Activated T-helper 2 cell treated with anti-CD3 and anti-CD28 coated beads, Interferon-gamma antibody, Interleukin-2, Interleukin-4, amounts not matched to agents 10 μg/mL and 5 μg/mL and 100 μg/mL, durations not matched to agents 14 hours and 24 hours and 36 hours (primary cell): Measurements from ENCODE around the gene RPS6KC1. TPM values are rescaled to one million over a fixed set of nuclear protein-coding genes. Genes with fewer than 3 reads are reported as not detected.
"Not testable (repeated sequence)": the region's sequence is repeated elsewhere in the genome, so short reads cannot be mapped to it uniquely, and the experiment has no call there.

Experiments
- DNase-seq: peaks from one replicate; pipeline ENCODE4 v3.0.0; 2021; ENCODE audit warnings: low spot score
- H3K27ac Mint-ChIP-seq: one replicate; pipeline ENCODE4 v1.8.0; 2021; ENCODE audit warnings: mixed read lengths
- H3K27me3 Mint-ChIP-seq: one replicate; pipeline ENCODE4 v1.8.0; 2021; ENCODE audit warnings: low read depth, mixed read lengths
- H3K36me3 Mint-ChIP-seq: one replicate; pipeline ENCODE4 v1.8.0; 2021; ENCODE audit warnings: low read depth, mixed read lengths
- H3K4me1 Mint-ChIP-seq: one replicate; pipeline ENCODE4 v1.8.0; 2021; ENCODE audit warnings: low read depth, mixed read lengths
- H3K4me3 Mint-ChIP-seq: one replicate; pipeline ENCODE4 v1.8.0; 2021; ENCODE audit warnings: low read depth, mild to moderate bottlenecking, moderate library complexity, mixed read lengths
- H3K9me3 Mint-ChIP-seq: one replicate; pipeline ENCODE4 v1.8.0; 2021; ENCODE audit warnings: mixed read lengths
- intact Hi-C: fragments of 100-400 bp; cut with micrococcal nuclease; formaldehyde crosslinking; loops from one replicate; pipeline ENCODE4 v1.15.1; 2023
- total RNA-seq: library from RNA; stranded (reverse); gene quantifications from 2 replicates; pipeline ENCODE4 v1.2.3, GENCODE V29; 2022

The RPS6KC1 gene
- total RNA-seq, 1 donor from 2014 or later: 7.2 TPM

DNA sequence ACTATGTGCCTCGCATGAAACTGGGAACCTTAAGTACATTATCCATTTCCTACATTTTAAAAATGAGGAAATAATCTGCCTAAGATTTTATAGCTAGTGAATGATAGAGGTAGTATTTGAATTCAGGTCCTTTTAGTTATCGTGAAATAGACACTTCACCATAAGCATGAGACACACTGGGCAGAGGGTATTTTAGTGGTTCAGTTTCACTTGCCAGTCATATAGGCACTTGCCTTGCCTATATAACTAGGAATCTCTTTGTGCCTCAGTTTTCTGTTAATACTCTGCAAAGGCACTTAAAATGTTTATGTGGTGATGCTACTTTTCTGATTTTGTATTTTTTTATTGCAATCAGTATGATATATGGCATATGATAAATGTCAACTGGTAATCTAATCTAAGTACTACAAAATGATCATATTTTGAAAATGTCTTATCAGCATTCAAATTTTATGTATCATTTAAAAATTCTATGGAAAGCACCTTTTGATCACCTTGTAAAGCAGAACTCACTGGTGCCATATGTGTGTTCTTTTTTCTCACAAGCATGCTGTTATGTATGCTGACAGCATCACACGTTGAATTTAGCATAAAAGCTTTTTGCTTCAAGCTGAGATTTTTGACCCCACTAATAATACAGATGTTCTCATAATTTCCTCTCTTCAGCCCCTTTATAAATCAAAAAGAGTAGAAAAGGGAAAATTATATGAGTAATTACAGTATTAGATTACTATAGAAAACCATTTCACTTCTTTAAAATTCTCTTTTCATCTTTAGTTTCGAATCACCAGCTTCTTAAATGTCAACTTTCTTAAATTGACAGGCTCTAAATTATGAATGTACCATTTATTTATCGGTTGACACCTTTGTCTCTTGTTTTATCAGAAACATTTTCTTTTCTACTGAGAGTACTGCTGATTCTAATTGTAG lies 52.6 kb downstream of the RPS6KC1 start:
- no peaks in the 10 kb centered on the region for H3K27me3 Mint-ChIP-seq
- H3K9me3 Mint-ChIP-seq: no peaks in the 10 kb centered on the region
- intact Hi-C loops: no loop called here
- DNase-seq: no peak
- peaks cover 1% of the 10 kb centered on the region for H3K4me1 Mint-ChIP-seq
- H3K4me3 Mint-ChIP-seq: no peak overlapping the region
- H3K27ac Mint-ChIP-seq: no peak overlapping the region
- peaks cover 6% of the 10 kb centered on the region for H3K36me3 Mint-ChIP-seq

DNA sequence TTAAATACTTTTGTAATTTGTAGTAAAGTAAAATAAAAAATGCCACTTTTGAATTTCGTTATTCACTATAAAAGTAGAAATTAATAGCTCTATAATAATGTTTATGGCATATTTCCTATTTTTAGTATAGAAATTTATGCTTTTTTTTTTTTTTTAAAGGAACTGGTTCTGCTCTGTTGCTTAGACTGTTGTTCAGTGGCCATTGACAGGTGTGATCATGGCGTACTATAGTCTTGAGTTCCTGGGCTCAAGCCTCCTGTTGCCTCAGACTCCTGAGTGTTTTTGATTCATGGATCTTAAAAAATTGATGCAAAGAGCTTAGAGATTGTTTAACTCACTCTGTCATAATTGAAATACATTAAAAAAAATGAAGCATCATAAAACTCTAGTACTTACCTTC lies 53.6 kb downstream of the RPS6KC1 start:
- Mint-ChIP-seq H3K27ac (no peak overlapping the region), H3K27me3 (no peaks in the 10 kb centered on the region), H3K4me1 (peaks cover 1% of the 10 kb centered on the region), H3K9me3 (no peaks in the 10 kb centered on the region), H3K36me3 (peaks cover 6% of the 10 kb centered on the region), H3K4me3 (no peak overlapping the region)
- intact Hi-C loops: no loop called here
- DNase-seq: no peak

DNA sequence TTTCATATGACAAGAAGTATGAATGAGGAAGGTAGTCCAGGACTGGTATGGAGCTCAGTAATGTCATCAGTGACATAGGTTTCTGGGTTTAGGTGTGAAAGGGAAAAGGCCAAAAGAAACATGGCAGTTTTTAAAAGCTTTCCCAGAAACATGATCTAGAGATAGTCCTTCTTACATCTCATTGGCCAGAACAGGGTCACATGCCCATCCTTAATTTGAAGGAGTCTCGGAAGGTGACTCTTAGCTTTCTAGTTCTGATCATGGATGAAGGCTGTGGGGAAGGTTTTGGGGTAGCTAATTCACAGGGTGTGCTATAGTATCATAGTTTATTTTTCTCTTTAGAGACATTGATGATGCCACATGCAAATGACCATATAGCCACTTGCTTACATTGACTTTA lies 55.3 kb downstream of the RPS6KC1 start:
- Mint-ChIP-seq H3K36me3 (peaks cover 6% of the 10 kb centered on the region), H3K9me3 (no peaks in the 10 kb centered on the region), H3K4me1 (peaks cover 7% of the 10 kb centered on the region), H3K27ac (no peak overlapping the region), H3K4me3 (no peak overlapping the region), H3K27me3 (no peaks in the 10 kb centered on the region)
- no peak for DNase-seq
- intact Hi-C loops: no loop called here

DNA sequence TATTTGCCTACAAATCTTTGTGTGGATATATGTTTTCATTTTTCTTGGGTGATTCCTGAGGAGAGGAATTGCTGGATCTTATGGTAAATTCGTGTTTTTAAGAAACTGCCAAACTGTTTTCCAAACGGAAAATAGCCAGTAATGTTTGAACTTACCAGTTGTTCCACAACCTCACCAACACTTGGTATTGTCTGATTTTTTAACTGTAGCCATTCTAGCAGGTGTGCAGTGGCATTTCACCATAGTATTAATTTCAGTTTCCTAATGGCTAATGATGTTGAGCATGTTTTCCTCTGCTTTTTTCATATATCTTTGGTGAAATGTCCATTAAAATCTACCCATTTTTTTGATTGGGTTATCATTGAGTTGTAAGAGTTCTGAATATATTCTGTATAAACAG lies 56.6 kb downstream of the RPS6KC1 start:
- H3K27ac Mint-ChIP-seq: no peak overlapping the region
- intact Hi-C loops: no loop called here
- no peak overlapping the region for H3K4me3 Mint-ChIP-seq
- H3K36me3 Mint-ChIP-seq: peaks cover 6% of the 10 kb centered on the region
- DNase-seq: no peak
- H3K4me1 Mint-ChIP-seq: peaks cover 7% of the 10 kb centered on the region
- H3K27me3 Mint-ChIP-seq: no peaks in the 10 kb centered on the region
- H3K9me3 Mint-ChIP-seq: peaks cover 4% of the 10 kb centered on the region

DNA sequence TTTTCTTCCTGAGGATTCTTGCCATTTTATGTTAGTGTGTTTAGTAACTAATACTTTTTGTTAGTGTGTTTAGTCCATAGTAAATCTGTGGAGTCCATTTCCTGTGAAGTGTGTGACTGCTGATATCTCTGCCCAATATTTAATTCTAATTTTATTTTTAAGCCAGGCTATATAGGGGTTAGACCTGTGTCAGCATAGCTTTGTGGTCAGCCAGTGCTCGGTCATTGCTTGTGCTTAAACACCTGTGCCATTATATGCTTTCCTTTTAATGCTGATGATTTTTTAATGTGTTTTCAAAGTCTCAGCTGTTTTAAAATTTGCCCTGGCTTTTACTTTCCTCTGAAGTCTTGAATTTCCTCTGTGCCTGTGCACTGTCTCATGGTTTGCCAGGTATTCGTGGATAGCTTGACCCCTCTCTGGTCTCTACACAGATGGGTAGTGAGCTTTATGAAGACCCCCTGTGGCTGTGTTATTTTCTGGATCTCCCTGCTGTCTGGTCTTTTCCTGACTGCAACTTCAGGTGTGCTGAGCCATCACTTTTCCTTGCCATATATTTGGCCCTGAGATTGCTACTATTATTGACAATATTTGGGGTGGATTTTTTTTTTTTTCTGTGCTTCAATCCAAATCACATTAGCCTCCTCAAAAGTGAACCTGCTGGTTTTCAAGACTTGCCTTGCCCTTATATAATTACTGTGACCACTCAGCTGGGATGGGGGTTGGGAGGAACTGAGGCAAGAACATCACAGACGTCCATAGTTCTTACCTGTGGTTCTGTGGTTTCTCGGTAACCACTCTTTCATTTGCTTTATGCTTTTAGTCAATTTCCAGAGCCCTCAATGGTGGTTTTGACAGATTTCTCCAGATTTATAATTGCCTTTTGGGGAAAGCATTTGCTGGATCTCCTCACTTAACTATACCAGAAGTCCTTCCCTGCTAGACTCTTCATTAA lies 59.6 kb downstream of the RPS6KC1 start:
- H3K36me3 Mint-ChIP-seq: peaks cover 6% of the 10 kb centered on the region
- H3K27me3 Mint-ChIP-seq: no peaks in the 10 kb centered on the region

DNA sequence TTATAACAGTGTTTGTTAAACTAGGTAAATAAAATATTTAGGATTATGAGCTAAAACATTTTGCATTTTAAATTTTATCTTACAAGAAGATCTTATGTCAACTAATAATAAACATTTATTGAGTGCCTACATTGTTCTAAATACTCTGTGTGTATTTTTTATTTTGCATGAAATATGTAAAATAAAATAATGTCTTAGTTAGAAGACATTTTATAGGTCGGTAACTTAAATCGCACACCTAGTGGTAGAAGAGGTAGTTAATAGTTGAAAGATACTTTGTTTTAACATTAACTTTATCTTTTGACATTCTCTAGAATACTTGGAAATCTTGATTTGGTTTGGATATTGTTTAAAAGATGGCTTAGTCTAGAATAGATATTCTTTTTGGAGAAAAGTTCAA lies 60.5 kb downstream of the RPS6KC1 start:
- no peak overlapping the region for H3K4me3 Mint-ChIP-seq
- no peaks in the 10 kb centered on the region for H3K27me3 Mint-ChIP-seq
- peaks cover 6% of the 10 kb centered on the region for H3K4me1 Mint-ChIP-seq
- no peak for DNase-seq
- H3K27ac Mint-ChIP-seq: no peak overlapping the region
- H3K9me3 Mint-ChIP-seq: peaks cover 4% of the 10 kb centered on the region
- H3K36me3 Mint-ChIP-seq: peaks cover 6% of the 10 kb centered on the region
- intact Hi-C loops: no loop called here

More for the DNA sequence above, 59.6 kb downstream of the RPS6KC1 start:
- H3K4me1 Mint-ChIP-seq: peaks cover 6% of the 10 kb centered on the region
- H3K4me3 Mint-ChIP-seq: no peak overlapping the region
- DNase-seq: no peak
- peaks cover 4% of the 10 kb centered on the region for H3K9me3 Mint-ChIP-seq
- no peak overlapping the region for H3K27ac Mint-ChIP-seq
- intact Hi-C loops: no loop called here

DNA sequence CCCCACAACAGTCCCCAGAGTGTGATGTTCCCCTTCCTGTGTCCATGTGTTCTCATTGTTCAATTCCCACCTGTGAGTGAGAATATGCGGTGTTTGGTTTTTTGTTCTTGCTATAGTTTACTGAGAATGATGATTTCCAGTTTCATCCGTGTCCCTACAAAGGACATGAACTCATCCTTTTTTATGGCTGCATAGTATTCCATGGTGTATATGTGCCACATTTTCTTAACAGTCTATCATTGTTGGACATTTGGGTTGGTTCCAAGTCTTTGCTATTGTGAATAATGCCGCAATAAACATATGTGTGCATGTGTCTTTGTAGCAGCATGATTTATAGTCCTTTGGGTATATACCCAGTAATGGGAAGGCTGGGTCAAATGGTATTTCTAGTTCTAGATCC lies 61.7 kb downstream of the RPS6KC1 start:
- DNase-seq, H3K4me3 Mint-ChIP-seq, H3K36me3 Mint-ChIP-seq, H3K9me3 Mint-ChIP-seq, H3K27ac Mint-ChIP-seq, H3K27me3 Mint-ChIP-seq, H3K4me1 Mint-ChIP-seq, intact Hi-C loops: not testable (repeated sequence)

DNA sequence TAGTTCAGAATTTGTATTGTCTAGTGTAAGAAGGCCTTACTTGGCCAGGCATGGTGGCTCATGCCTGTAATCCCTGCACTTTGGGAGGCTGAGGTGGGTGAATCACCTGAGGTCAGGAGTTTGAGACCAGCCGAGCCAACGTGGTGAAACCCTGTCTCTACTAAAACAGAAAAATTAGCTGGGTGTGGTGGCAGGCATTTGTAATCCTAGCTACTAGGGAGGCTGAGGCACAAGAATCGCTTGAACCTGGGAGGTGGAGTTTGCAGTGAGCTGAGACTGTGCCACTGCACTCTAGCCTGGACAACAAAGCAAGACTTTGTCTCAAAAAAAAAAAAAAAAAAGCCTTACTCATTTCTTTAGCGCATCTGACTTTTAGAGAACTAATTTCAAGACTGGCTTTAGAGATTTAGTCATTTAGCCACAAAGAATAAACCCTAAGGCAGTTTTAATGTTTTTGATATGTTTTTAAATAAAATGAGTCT lies 66.7 kb downstream of the RPS6KC1 start:
- intact Hi-C loops, DNase-seq, H3K4me1 Mint-ChIP-seq, H3K27ac Mint-ChIP-seq, H3K4me3 Mint-ChIP-seq, H3K27me3 Mint-ChIP-seq, H3K36me3 Mint-ChIP-seq, H3K9me3 Mint-ChIP-seq: not testable (repeated sequence)

DNA sequence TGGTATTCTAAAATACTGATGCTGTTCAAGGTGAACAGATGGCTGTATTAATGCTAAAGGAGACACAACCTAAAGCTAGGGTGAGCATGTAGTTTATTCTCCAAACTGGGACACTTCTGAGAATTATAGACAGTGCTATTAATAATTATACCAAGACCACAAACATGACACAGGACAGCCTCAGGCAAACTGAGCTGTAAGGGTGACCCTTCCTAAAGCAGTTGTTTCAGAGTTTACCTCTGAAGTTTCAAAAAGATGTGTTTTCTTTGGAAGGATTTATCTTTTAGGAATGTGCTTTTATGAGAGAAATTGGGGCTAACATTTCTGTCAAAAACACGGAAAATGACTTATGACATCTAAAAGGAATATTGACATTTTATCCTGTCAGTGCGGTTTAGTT lies 68.8 kb downstream of the RPS6KC1 start:
- Mint-ChIP-seq H3K27ac (no peak overlapping the region), H3K4me3 (no peak overlapping the region), H3K9me3 (no peaks in the 10 kb centered on the region), H3K4me1 (peaks cover 3% of the 10 kb centered on the region), H3K27me3 (no peaks in the 10 kb centered on the region), H3K36me3 (no peaks in the 10 kb centered on the region)
- DNase-seq: no peak
- intact Hi-C loops: loop anchor here (10.0 kb wide), 1 partner anchor 125 kb away; no protein-coding TSS in a partner anchor

DNA sequence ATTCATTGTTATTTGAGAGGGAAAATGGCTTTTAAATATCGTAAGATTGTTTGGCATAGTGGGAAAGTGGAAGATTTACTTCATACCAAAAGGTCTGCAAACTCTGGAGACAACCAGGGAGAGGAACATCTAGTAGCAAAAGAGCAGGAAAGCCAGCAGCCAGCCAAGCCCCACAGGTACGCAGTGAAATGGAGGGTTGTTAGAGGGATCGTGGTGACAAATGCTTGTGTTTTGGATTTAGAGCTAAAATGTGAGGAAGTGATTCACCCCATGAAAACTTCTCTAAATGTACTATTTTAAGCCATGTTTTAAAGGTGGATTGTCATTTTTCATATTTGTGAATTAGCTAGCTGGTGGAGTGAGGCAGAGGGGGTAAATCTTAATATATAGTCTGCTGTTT lies 69.3 kb downstream of the RPS6KC1 start:
- H3K4me1 Mint-ChIP-seq: peaks cover 3% of the 10 kb centered on the region

DNA sequence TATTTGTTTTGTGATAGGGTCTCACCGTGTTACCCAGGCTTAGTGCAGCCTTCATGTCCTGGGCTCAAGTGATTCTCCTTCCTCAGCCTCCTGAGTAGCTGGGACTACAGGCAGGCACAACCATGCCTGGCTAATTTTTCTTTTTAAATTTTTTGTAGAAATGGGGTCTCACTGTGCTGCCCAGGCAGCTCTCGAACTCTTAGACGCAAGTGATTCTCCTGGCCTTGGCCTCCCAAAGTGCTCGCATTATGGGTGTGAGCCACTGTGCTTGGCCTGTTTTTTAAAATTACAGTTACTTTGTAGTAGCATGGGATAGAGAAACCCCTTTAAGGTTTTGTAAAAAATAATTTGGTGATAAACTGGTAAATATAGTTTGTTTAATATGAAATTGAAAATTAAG lies 69.9 kb downstream of the RPS6KC1 start:
- intact Hi-C loops: loop anchor here (10.0 kb wide), 1 partner anchor 124 kb away; no protein-coding TSS in a partner anchor
- Mint-ChIP-seq H3K4me1 (peaks cover 3% of the 10 kb centered on the region), H3K27me3 (no peaks in the 10 kb centered on the region), H3K36me3 (no peaks in the 10 kb centered on the region), H3K4me3 (no peak overlapping the region), H3K9me3 (no peaks in the 10 kb centered on the region), H3K27ac (no peak overlapping the region)
- DNase-seq: no peak

More for the DNA sequence above, 69.3 kb downstream of the RPS6KC1 start:
- DNase-seq: no peak
- no peaks in the 10 kb centered on the region for H3K27me3 Mint-ChIP-seq
- no peaks in the 10 kb centered on the region for H3K9me3 Mint-ChIP-seq
- H3K36me3 Mint-ChIP-seq: no peaks in the 10 kb centered on the region
- intact Hi-C loops: loop anchor here (10.0 kb wide), 1 partner anchor 124 kb away; no protein-coding TSS in a partner anchor
- H3K4me3 Mint-ChIP-seq: no peak overlapping the region
- H3K27ac Mint-ChIP-seq: no peak overlapping the region

DNA sequence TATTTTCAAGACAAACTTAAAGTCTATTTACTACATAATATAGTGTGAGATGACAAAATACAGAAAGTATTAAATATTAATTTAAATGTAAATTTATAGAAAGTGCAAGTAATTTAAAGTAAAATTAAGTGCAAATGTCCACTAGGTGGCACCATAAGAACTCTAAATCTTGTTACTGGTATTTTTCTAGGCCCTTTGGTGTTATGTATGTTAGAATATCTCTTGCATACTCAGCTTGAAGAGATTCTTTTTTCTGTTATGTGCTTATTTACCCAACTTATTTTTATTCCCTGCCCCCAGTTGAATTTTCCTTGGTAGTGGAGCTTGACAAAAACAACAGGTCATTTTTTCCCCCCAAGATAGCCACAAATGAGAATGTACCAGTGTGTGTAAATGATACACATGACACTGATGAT lies 71.5 kb downstream of the RPS6KC1 start:
- peaks cover 7% of the 10 kb centered on the region for H3K4me1 Mint-ChIP-seq
- H3K9me3 Mint-ChIP-seq: no peaks in the 10 kb centered on the region
- H3K27me3 Mint-ChIP-seq: no peaks in the 10 kb centered on the region
- intact Hi-C loops: loop anchor here (10.0 kb wide), 1 partner anchor 122 kb away; no protein-coding TSS in a partner anchor
- no peak overlapping the region for H3K4me3 Mint-ChIP-seq
- no peak overlapping the region for H3K27ac Mint-ChIP-seq
- no peak for DNase-seq
- H3K36me3 Mint-ChIP-seq: no peaks in the 10 kb centered on the region
